Aorta (tissue), 5 donors: ENCODE results near the gene KDM8. TPM values are rescaled to one million over a fixed set of nuclear protein-coding genes. Genes with fewer than 3 reads are reported as not detected.

ENCODE experiments used
- ATAC-seq: fragments of 200-7000 bp; cut with Tn5 transposase; one replicate; pipeline ENCODE4 v1.9.1; 2022; ENCODE audit warnings: moderate library complexity; ENCODE audit not compliant: low FRiP score
- DNase-seq, 2 donors: peaks; one replicate each; pipeline ENCODE4 v3.0.0-alpha.2; 2020
- H3K27ac ChIP-seq, 2 donors: one replicate each; pipeline ENCODE4 v1.5.1; 2013; ENCODE audit warnings: low read length in 2 of 2, mild to moderate bottlenecking in 2 of 2, moderate library complexity in 2 of 2, control low read depth in 1 of 2, inconsistent platforms in 1 of 2, low read depth in 1 of 2
- H3K27me3 ChIP-seq, 2 donors: one replicate each; pipeline ENCODE4 v1.6.1; 2013; ENCODE audit warnings: control low read depth in 1 of 2, low read length in 1 of 2, mild to moderate bottlenecking in 1 of 2, moderate library complexity in 1 of 2; ENCODE audit not compliant: insufficient read depth in 2 of 2, control insufficient read depth in 1 of 2
- H3K36me3 ChIP-seq, 2 donors: one replicate each; pipeline ENCODE4 v1.6.1; 2013; ENCODE audit warnings: control low read depth in 1 of 2, low read length in 1 of 2, mild to moderate bottlenecking in 1 of 2; ENCODE audit not compliant: insufficient read depth in 2 of 2, control insufficient read depth in 1 of 2
- H3K4me1 ChIP-seq, 2 donors: one replicate each; pipeline ENCODE4 v1.6.1; 2013; ENCODE audit warnings: low read length in 2 of 2, control low read depth in 1 of 2, mild to moderate bottlenecking in 1 of 2, moderate library complexity in 1 of 2; ENCODE audit not compliant: insufficient read depth in 2 of 2, control insufficient read depth in 1 of 2
- H3K4me3 ChIP-seq, 2 donors: one replicate each; pipeline ENCODE4 v1.5.1; 2013; ENCODE audit warnings: low read length in 2 of 2, control low read depth in 1 of 2, mild to moderate bottlenecking in 1 of 2
- H3K9me3 ChIP-seq: one replicate; pipeline ENCODE4 v1.6.1; 2013; ENCODE audit warnings: mild to moderate bottlenecking, low read length; ENCODE audit not compliant: control insufficient read depth
- WGBS, 2 donors: extraction: QIAGEN DNeasy Blood & Tissue Kit; methylation state at CpG; one replicate each; pipeline ENCODE4 v1.1.7; 2013; 5-methylcytosine and 5-hydroxymethylcytosine counted together
- intact Hi-C, 2 donors: fragments of 100-400 bp; cut with DNase I; formaldehyde crosslinking; loops; one replicate each; pipeline versions ENCODE4 v1.14.2 to v1.15.0; 2022
- polyA plus RNA-seq, 2 donors: library from polyadenylated mRNA; stranded (reverse); fragments of 200-250 nt; gene quantifications; one replicate each; pipeline ENCODE4 v1.2.3, GENCODE V29; 2013
- total RNA-seq, 2 donors: library from RNA; stranded (reverse); fragmentation: NEBNext Ultra II Directional; extraction: Animal tissue kit (Norgen Biotek cat#: 25700); gene quantifications; one replicate each; pipeline ENCODE4 v1.2.1, GENCODE V29; 2021
- donor health status: healthy with polysubstance abuse.
- donor health status: Bipolar disorder and iron deficiency.
- donor health status: DM: no; HTN: no; CAD: no.
- donor health status: DM: no; HTN: no; CAD: no.
- donor health status: DM: yes; HTN: yes; CAD: no.

The KDM8 gene
- total and polyA plus RNA-seq, 4 donors: 4.3 to 7.4 (median 6.3) TPM

DNA sequence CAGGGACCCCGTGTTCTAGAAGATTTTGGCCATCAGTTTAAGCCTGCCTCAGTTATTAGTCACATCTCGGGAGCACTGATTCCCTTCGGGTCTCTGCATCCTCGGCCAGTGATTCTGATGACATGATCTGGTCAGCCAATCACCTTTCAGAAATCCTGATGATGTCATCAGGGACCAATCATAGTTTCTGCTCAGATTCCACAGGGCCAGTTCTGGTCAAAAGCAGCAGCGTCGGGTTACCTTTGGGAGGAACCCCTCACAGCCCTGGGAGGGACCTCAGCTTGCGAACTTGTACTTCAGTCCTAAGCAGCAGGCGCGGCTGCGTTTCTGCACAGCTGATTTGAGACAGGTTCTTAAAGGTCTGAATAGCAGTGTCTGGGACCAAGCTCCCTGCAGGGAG is 13.9 kb downstream of the KDM8 start:
- ATAC-seq (no peak), DNase-seq (peak in 1 of 2 donors; percentile 68)
- Histone ChIP-seq H3K4me1 (no peaks in the 10 kb centered on the region), H3K27ac (no peak overlapping the region), H3K36me3 (no peaks in the 10 kb centered on the region), H3K9me3 (no peaks in the 10 kb centered on the region), H3K27me3 (no peaks in the 10 kb centered on the region), H3K4me3 (no peak overlapping the region)
- WGBS, 2 donors: 34 to 38% methylated on average over 10 of the region's 10 CpGs
- intact Hi-C loops: no loop called here

GRCh38 chr16:27218756-27219155 is 15.4 kb downstream of the KDM8 start:
- DNase-seq (no peak), ATAC-seq (no peak)
- H3K36me3 ChIP-seq: no peaks in the 10 kb centered on the region
- intact Hi-C loops: no loop called here
- H3K4me1 ChIP-seq: no peaks in the 10 kb centered on the region
- H3K27ac ChIP-seq: no peak overlapping the region
- H3K4me3 ChIP-seq: no peak overlapping the region
- 94 to 95% methylated on average over 9 of the region's 9 CpGs for WGBS, 2 donors
- H3K9me3 ChIP-seq: no peaks in the 10 kb centered on the region
- H3K27me3 ChIP-seq: no peaks in the 10 kb centered on the region

DNA sequence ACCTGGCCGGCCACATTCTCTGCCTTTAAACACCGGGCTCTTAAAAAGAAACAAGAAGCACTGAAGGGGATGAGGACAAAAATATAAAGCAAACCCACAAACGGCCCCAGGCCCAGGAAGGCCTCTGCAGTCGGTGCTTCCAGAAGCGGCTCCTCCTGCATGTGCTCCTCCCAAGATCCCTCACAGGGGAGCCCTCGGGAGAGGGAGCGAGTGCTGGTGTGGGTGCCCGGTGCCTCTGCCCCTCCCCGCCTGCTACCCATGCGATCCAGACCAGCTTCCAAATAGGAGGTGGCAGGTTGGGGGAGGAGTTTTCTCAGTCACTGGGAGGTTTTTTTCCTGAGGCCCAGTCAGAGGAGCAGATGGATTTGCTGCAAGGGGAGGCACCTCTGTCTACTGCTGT is 15.8 kb downstream of the KDM8 start:
- 81% methylated on average over 10 of the region's 10 CpGs for WGBS, 2 donors
- peak in 1 of 2 donors; percentile 67 for DNase-seq
- ATAC-seq: no peak
- Histone ChIP-seq H3K9me3 (no peaks in the 10 kb centered on the region), H3K4me3 (no peak overlapping the region), H3K27me3 (no peaks in the 10 kb centered on the region), H3K27ac (no peak overlapping the region), H3K36me3 (no peaks in the 10 kb centered on the region), H3K4me1 (no peaks in the 10 kb centered on the region)
- intact Hi-C loops: no loop called here

GRCh38 chr16:27220120-27220519 is 16.8 kb downstream of the KDM8 start:
- 85 to 88% methylated on average over 9 of the region's 9 CpGs for WGBS, 2 donors

GRCh38 chr16:27220527-27220926 is 17.2 kb downstream of the KDM8 start:
- no peak overlapping the region for H3K27ac ChIP-seq
- H3K4me3 ChIP-seq: no peak overlapping the region
- no peaks in the 10 kb centered on the region for H3K27me3 ChIP-seq
- ATAC-seq (no peak), DNase-seq (no peak)
- H3K36me3 ChIP-seq: no peaks in the 10 kb centered on the region
- 93% methylated on average over 8 of the region's 8 CpGs for WGBS, 2 donors
- H3K4me1 ChIP-seq: no peaks in the 10 kb centered on the region
- H3K9me3 ChIP-seq: no peaks in the 10 kb centered on the region
- intact Hi-C loops: no loop called here

More at GRCh38 chr16:27220120-27220519, 16.8 kb downstream of the KDM8 start:
- H3K27me3 ChIP-seq: no peaks in the 10 kb centered on the region
- ATAC-seq (no peak), DNase-seq (peak in 1 of 2 donors; percentile 52)
- H3K9me3 ChIP-seq: no peaks in the 10 kb centered on the region
- H3K27ac ChIP-seq: no peak overlapping the region
- no peaks in the 10 kb centered on the region for H3K4me1 ChIP-seq
- H3K4me3 ChIP-seq: no peak overlapping the region
- H3K36me3 ChIP-seq: no peaks in the 10 kb centered on the region
- intact Hi-C loops: no loop called here

GRCh38 chr16:27220991-27221390 is 17.7 kb downstream of the KDM8 start:
- intact Hi-C loops: no loop called here
- H3K27me3 ChIP-seq: no peaks in the 10 kb centered on the region
- no peaks in the 10 kb centered on the region for H3K36me3 ChIP-seq
- H3K4me1 ChIP-seq: no peaks in the 10 kb centered on the region
- ATAC-seq (no peak), DNase-seq (no peak)
- no peak overlapping the region for H3K4me3 ChIP-seq
- H3K9me3 ChIP-seq: no peaks in the 10 kb centered on the region
- no peak overlapping the region for H3K27ac ChIP-seq
- 92 to 94% methylated on average over 16 of the region's 16 CpGs for WGBS, 2 donors

DNA sequence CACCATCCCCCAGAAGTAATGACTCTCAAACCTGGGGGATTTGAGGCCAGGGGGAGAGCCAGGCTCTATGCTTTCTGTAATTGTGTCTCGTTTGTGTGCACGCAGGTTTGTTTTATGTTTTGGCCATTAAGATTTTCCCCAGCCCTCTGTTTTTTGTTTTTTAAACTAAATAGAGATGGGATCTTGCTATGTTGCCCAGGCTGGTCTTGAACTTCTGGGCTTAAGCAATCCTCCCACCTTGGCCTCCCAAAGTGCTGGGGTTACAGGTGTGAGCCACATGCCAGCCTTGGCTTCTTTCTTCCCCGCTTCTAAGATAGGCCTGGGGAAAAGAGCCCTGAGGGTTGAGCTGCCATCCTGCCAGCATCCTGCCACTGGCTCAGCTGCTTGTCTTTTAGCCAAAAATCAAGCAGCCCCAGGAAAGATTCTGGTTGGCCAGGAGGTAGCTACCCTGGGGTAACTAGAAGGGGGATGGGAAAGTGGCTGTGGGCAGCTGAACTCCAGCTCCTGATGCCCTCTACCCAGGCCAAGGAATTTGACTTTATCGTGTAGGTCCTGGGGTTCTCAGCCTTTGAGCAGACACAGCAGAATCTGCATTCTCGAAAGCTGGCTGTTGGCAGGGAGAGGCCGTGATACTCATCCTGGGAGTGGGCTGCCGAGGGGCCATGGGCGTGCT is 18.4 kb downstream of the KDM8 start:
- Histone ChIP-seq H3K4me3 (no peak overlapping the region), H3K4me1 (no peaks in the 10 kb centered on the region), H3K36me3 (no peaks in the 10 kb centered on the region), H3K9me3 (no peaks in the 10 kb centered on the region), H3K27me3 (no peaks in the 10 kb centered on the region), H3K27ac (no peak overlapping the region)
- intact Hi-C loops: no loop called here
- ATAC-seq (no peak), DNase-seq (no peak)
- 81 to 91% methylated on average over 8 of the region's 8 CpGs for WGBS, 2 donors

DNA sequence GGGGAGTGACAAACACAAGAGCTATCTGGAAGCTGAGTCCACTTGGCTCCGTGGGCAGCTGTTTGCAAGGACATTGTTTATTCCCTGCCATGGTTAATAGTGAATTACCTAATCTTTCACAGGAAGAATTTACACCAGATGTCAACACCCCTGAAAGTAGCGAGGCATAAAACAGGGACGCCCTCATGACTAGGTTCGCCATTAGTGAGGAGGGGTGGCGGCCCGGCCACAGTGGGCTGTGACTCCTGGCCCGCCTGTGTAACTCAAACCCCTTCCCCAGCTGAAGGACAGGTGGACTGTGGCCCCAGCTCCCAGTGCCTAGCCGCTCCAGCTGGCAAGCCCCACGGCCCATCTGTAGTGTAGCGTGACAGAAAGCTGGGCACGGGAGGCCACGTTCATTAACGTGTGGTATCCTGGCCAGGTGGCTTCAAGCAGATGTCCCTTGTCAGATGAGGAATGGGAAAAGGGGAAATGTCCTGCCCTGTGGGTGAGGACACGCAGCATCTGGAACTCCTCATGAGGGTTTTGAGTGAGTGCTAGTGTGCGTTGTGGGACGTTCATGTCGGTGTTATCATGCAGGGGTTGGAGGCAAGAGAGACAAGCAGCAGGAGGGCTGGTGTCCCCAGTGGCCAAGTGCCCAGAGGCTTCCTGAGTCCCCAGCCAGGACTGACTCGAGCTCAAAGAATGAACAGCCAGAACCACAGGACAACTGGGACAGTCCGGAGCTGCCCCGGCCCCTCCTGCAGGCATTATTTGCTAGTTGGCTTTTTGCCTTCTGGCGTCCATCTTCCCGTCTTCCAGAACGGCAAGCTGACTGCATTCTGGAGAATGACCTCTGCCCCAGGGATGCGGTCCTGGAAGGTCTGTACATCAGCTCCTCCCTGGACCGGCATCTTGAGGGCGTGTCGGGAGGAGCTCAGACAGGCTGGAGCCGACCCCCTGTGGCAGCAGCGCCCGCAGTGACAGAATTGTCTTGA is 19.2 kb downstream of the KDM8 start:
- Histone ChIP-seq H3K36me3 (no peaks in the 10 kb centered on the region), H3K9me3 (no peaks in the 10 kb centered on the region), H3K27ac (no peak overlapping the region), H3K4me3 (no peak overlapping the region), H3K27me3 (no peaks in the 10 kb centered on the region), H3K4me1 (no peaks in the 10 kb centered on the region)
- intact Hi-C loops: no loop called here
- WGBS, 2 donors: 58 to 65% methylated on average over 30 of the region's 30 CpGs
- ATAC-seq: no peak
- DNase-seq: no peak
